HepG2 (cell line): ENCODE measurements around the gene ARHGEF4. TPM values are rescaled to one million over a fixed set of nuclear protein-coding genes. Genes with fewer than 3 reads are reported as not detected.

Experiments used
- ATAC-seq: fragments of 200-7000 bp; cut with Tn5 transposase; 3 replicates; pipeline ENCODE4 v1.9.1; 2020; ENCODE audit warnings: mild to moderate bottlenecking, moderate library complexity
- BruUV-seq: library from RNA; stranded (reverse); fragments of 400-500 nt; replicated peaks from 2 replicates; lab custom pipeline; 2021; lab: Mats Ljungman, UMichigan
- CTCF ChIA-PET: fragments of 300-600 bp; formaldehyde crosslinking; extraction: SDS; loops from one replicate; lab custom pipeline; 2021; ENCODE audit warnings: low total read pairs, inconsistent platforms, low intra/inter-chr PET ratio; lab: Yijun Ruan, JAX
- POLR2A ChIA-PET: fragments of 350-600 bp; sonication (Branson Sonifier 250); formaldehyde crosslinking; loops from one replicate; lab custom pipeline; 2020; ENCODE audit warnings: antibody characterized with exemption, inconsistent platforms; lab: Yijun Ruan, JAX
- DNase-seq: peaks from one replicate; pipeline ENCODE4 v3.0.0-alpha.2; 2015; ENCODE audit warnings: low spot score
- FAIRE-seq: peaks from 3 replicates; lab custom pipeline; 2011; peaks lifted over from hg19 to GRCh38; lab: Jason Lieb, UNC
- H2AFZ ChIP-seq: one replicate; pipeline ENCODE4 v1.6.1; 2011; ENCODE audit warnings: low read length, inconsistent platforms
- H3K27ac ChIP-seq: fragments of 300-600 bp; 3 replicates; pipeline ENCODE4 v1.8.0; 2011; ENCODE audit warnings: mixed run types, mild to moderate bottlenecking, mixed read lengths, low read length, inconsistent platforms; ENCODE audit not compliant: insufficient read depth; ENCODE audit errors: extremely low read length
- H3K27me3 ChIP-seq, 2 experiments: fragments of 200-600 bp in 1 of 2; 2 replicates in 1 of 2; 3 replicates in 1 of 2; pipeline versions ENCODE4 v1.6.0 to v1.8.0; 2011; ENCODE audit warnings: low read length in 2 of 2, mild to moderate bottlenecking in 2 of 2, moderate library complexity in 2 of 2, inconsistent platforms in 1 of 2; ENCODE audit not compliant: insufficient read depth in 2 of 2, control insufficient read depth in 1 of 2
- H3K36me3 ChIP-seq, 2 experiments: fragments of 200-600 bp in 1 of 2; replicated peaks in 1 of 2; 2 replicates in 1 of 2; 3 replicates in 1 of 2; pipeline versions ENCODE4 v1.5.1 to v1.8.0; 2011; ENCODE audit warnings: low read length in 2 of 2, inconsistent platforms in 1 of 2; ENCODE audit not compliant: insufficient read depth in 2 of 2, control insufficient read depth in 1 of 2
- H3K4me1 ChIP-seq: 2 replicates; pipeline ENCODE4 v1.5.1; 2012; ENCODE audit warnings: low read length, inconsistent platforms; ENCODE audit not compliant: insufficient read depth
- H3K4me2 ChIP-seq: 2 replicates; pipeline ENCODE4 v1.6.0; 2011; ENCODE audit warnings: low read depth, low read length, inconsistent platforms
- H3K4me3 ChIP-seq, 3 experiments: fragments of 200-600 bp in 1 of 3; sonication (generic), shearing (Covaris generic) in 1 of 3; replicated peaks in 1 of 3; 2 replicates each; pipeline ENCODE4 v1.5.1; 2011 to 2016; ENCODE audit warnings: low read length in 3 of 3, inconsistent platforms in 2 of 3, low read depth in 2 of 3, mild to moderate bottlenecking in 2 of 3, control low read depth in 1 of 3, mixed read lengths in 1 of 3; ENCODE audit not compliant: insufficient read depth in 1 of 3
- H3K79me2 ChIP-seq: one replicate; pipeline ENCODE4 v1.6.1; 2011; ENCODE audit warnings: low read length, inconsistent platforms; ENCODE audit not compliant: insufficient read depth
- H3K9ac ChIP-seq: 2 replicates; pipeline ENCODE4 v1.6.0; 2011; ENCODE audit warnings: mild to moderate bottlenecking, low read depth, low read length, inconsistent platforms; ENCODE audit not compliant: insufficient read depth
- H3K9me3 ChIP-seq: 2 replicates; pipeline ENCODE4 v1.5.1; 2012; ENCODE audit warnings: mild to moderate bottlenecking, low read length
- H4K20me1 ChIP-seq: 2 replicates; pipeline ENCODE4 v1.6.0; 2011; ENCODE audit warnings: inconsistent platforms, mild to moderate bottlenecking, low read length, moderate library complexity; ENCODE audit not compliant: insufficient read depth
- FOXM1 ChIP-seq: sonication (generic); formaldehyde crosslinking; IDR thresholded peaks from 2 replicates; pipeline ENCODE4 v1.5.0; 2020; ENCODE audit warnings: missing genetic modification reagents
- HDAC1 ChIP-seq: sonication (generic); formaldehyde crosslinking; IDR thresholded peaks from 2 replicates; pipeline ENCODE4 v1.5.1; 2020; ENCODE audit warnings: mild to moderate bottlenecking, missing genetic modification reagents
- IRF1 ChIP-seq: sonication (generic); formaldehyde crosslinking; IDR thresholded peaks from 2 replicates; pipeline ENCODE4 v1.4.0; 2020; ENCODE audit warnings: low read depth, mild to moderate bottlenecking, missing genetic modification reagents
- KMT2B ChIP-seq: IDR thresholded peaks from 2 replicates; pipeline ENCODE4 v1.6.1; 2016; ENCODE audit warnings: missing genetic modification reagents, missing compliant biosample characterization
- MED13 ChIP-seq: sonication (generic); formaldehyde crosslinking; IDR thresholded peaks from 2 replicates; pipeline ENCODE4 v1.5.0; 2020; ENCODE audit warnings: missing genetic modification reagents
- NFAT5 ChIP-seq: sonication (generic); formaldehyde crosslinking; IDR thresholded peaks from 2 replicates; pipeline ENCODE4 v1.4.0; 2020; ENCODE audit warnings: missing genetic modification reagents
- RXRA ChIP-seq: sonication (generic); formaldehyde crosslinking; IDR thresholded peaks from 2 replicates; pipeline ENCODE4 v1.5.1; 2020; ENCODE audit warnings: missing genetic modification reagents
- SNAI1 ChIP-seq: sonication (generic); formaldehyde crosslinking; IDR thresholded peaks from 2 replicates; pipeline ENCODE4 v1.5.0; 2020; ENCODE audit warnings: mild to moderate bottlenecking, missing genetic modification reagents, borderline replicate concordance
- SPEN ChIP-seq: sonication (generic); formaldehyde crosslinking; IDR thresholded peaks from 2 replicates; pipeline ENCODE4 v1.5.1; 2020; ENCODE audit warnings: low read depth, mild to moderate bottlenecking, missing genetic modification reagents
- STAT5B ChIP-seq: sonication (generic); formaldehyde crosslinking; IDR thresholded peaks from 2 replicates; pipeline ENCODE4 v1.4.0; 2020; ENCODE audit warnings: missing genetic modification reagents
- TCF7L2 ChIP-seq: IDR thresholded peaks from 2 replicates; pipeline ENCODE4 v1.6.1; 2011; ENCODE audit warnings: mild to moderate bottlenecking, low read depth, low read length, moderate library complexity
- ZNF549 ChIP-seq: sonication (generic); formaldehyde crosslinking; IDR thresholded peaks from 2 replicates; pipeline ENCODE4 v1.5.0; 2020; ENCODE audit warnings: missing genetic modification reagents
- ZNF672 ChIP-seq: sonication (generic); formaldehyde crosslinking; IDR thresholded peaks from 2 replicates; pipeline ENCODE4 v1.8.1; 2022; ENCODE audit warnings: missing genetic modification reagents
- WGBS: methylation state at CpG from one replicate; pipeline ENCODE4 v1.1.6; 2017; ENCODE audit warnings: low lambda C conversion rate; 5-methylcytosine and 5-hydroxymethylcytosine counted together
- in situ Hi-C: cut with HindIII; loops from 2 replicates; pipeline ENCODE4 v1.10.0; 2017; ENCODE audit warnings: low pct_unique_long_range_greater_than_20kb; ENCODE audit not compliant: extremely low pct_ligation_motif_present
- intact Hi-C: fragments of 100-400 bp; cut with micrococcal nuclease; formaldehyde crosslinking; loops from one replicate; pipeline ENCODE4 v1.10.0; 2022; ENCODE audit not compliant: unreplicated experiment
- polyA plus RNA-seq, 8 experiments: library from polyadenylated mRNA; depleted of rRNA in 3 of 8; stranded (reverse) in 7 of 8; unstranded in 1 of 8; fragments of >200 nt; fragmentation: Illumina TruSeq in 4 of 8; extraction: Trizol in 4 of 8; gene quantifications; 2 replicates each; pipeline versions ENCODE4 v1.2.1 to v1.2.3, GENCODE V29; 2011 to 2016; ENCODE audit warnings: low read depth in 4 of 8, missing spikeins in 1 of 8, mixed read lengths in 1 of 8; ENCODE audit not compliant: insufficient read depth in 1 of 8
- total RNA-seq, 5 experiments: library from RNA; depleted of rRNA; stranded (reverse); fragments of >200 nt; fragmentation: Illumina TruSeq; extraction: Trizol; gene quantifications; 2 replicates each; pipeline ENCODE4 v1.2.3, GENCODE V29; 2016; ENCODE audit warnings: low read depth in 1 of 5
- TF ChIP-seq, protein P1 (sequence below): sonication (generic); formaldehyde crosslinking; conservative IDR thresholded peaks from 2 replicates; pipeline ENCODE4 v1.8.0; 2022; ENCODE audit warnings: low read depth, missing genetic modification reagents

ARHGEF4 gene
- total and polyA plus RNA-seq, 2 of the 13 experiments (the other 11 are each of a cell fraction or from before 2014, with no cell fraction given), result 0.11 to 0.13 TPM

DNA sequence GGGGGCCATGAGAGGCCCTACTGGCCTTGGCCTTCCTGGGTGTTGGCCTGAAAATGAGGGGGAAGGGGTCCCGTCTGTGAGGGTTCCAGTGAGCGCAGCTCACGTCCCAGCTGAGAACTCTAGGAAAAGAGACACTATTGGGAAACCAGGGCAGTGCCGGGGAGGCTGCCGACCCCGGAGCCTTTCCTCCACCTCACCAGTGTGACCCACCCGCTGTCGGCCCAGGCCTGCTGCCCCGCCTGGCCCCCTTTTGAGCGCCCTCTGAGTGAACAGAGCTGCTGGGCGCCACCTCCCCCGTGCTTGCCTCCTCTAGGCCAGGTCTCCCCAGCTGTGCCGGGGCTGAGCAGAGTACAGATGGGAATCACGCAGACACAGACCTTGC lies 17.5 kb upstream of the ARHGEF4 start:
- intact Hi-C loops (no loop called here), in situ Hi-C loops (no loop called here)
- Histone ChIP-seq H3K27ac (no peak overlapping the region), H4K20me1 (no peaks in the 10 kb centered on the region; the same call in 1 of the 2 replicates), H3K9me3 (no peaks in the 10 kb centered on the region), H3K4me2 (no peak overlapping the region), H3K79me2 (no peaks in the 10 kb centered on the region), H3K36me3 (no peaks in the 10 kb centered on the region), H3K9ac (no peak overlapping the region), H2AFZ (no peak overlapping the region), H3K27me3 (peaks cover 7 to 46% of the 10 kb centered on the region in 2 experiments; a peak in 4 of 5 replicates), H3K4me3 (no peak overlapping the region), H3K4me1 (no peaks in the 10 kb centered on the region)
- no peak for ATAC-seq
- no peak for DNase-seq
- POLR2A ChIA-PET, result no interaction called here
- BruUV-seq, result no TSS peak
- no peak for FAIRE-seq
- CTCF ChIA-PET, result no interaction called here
- WGBS, result 40% methylated on average over 12 of the region's 14 CpGs
- TF ChIP-seq KMT2B (CRISPR knock-in tag) (no peak), NFAT5 (CRISPR knock-in tag) (no peak), HDAC1 (no peak), ZNF549 (CRISPR knock-in tag) (no peak), SNAI1 (CRISPR knock-in tag) (no peak), IRF1 (no peak), TCF7L2 (no peak), ZNF672 (CRISPR knock-in tag) (no peak), SPEN (CRISPR knock-in tag) (no peak), MED13 (CRISPR knock-in tag) (no peak), FOXM1 (no peak), RXRA (CRISPR knock-in tag) (no peak), STAT5B (no peak)
- TF ChIP-seq, protein P1, sequence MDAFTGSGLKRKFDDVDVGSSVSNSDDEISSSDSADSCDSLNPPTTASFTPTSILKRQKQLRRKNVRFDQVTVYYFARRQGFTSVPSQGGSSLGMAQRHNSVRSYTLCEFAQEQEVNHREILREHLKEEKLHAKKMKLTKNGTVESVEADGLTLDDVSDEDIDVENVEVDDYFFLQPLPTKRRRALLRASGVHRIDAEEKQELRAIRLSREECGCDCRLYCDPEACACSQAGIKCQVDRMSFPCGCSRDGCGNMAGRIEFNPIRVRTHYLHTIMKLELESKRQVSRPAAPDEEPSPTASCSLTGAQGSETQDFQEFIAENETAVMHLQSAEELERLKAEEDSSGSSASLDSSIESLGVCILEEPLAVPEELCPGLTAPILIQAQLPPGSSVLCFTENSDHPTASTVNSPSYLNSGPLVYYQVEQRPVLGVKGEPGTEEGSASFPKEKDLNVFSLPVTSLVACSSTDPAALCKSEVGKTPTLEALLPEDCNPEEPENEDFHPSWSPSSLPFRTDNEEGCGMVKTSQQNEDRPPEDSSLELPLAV (CRISPR knock-in tag), result no peak
